GM19438 (cell line): Measurements from ENCODE around the gene WIPF1.
"Not testable (repeated sequence)": the region's sequence is repeated elsewhere in the genome, so short reads cannot be mapped to it uniquely, and the experiment has no call there.

Experiments used
- ATAC-seq: cut with Tn5 transposase; IDR thresholded peaks from one replicate; pipeline ENCODE4 v1.9.1; 2021; ENCODE audit warnings: low read depth; ENCODE audit not compliant: unreplicated experiment

WIPF1 gene

DNA sequence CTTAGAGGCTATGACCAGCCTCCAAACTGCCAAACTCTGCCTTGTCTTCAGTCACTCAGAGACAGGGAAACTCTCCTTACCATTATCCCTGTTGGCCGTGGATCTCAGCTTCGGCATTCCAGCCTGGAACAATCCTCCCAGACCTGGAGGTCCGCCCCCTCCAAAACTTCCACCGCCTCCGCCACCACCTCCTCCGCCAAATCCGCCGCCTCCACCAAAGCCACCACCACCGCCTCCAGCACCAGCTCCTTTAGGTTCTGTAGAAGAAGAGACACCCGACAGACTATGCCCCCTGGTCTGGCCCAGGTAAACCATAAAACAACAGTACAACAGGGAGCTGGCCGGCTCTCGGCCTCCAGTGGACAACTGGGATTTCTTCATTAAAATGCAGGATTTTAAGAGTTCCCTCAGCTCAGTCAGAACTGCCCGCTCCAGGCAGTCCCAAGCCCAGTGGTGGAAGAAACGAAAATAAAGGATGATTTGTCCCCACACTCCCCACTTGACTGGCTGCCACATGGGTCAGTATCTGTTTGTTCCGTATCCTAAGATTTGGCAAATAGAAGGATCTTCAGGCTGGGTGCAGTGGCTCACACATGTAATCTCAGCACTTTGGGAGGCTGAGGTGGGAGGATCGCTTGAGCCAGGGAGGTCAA, 22.4 kb downstream of the WIPF1 start:
- ATAC-seq = no peak

DNA sequence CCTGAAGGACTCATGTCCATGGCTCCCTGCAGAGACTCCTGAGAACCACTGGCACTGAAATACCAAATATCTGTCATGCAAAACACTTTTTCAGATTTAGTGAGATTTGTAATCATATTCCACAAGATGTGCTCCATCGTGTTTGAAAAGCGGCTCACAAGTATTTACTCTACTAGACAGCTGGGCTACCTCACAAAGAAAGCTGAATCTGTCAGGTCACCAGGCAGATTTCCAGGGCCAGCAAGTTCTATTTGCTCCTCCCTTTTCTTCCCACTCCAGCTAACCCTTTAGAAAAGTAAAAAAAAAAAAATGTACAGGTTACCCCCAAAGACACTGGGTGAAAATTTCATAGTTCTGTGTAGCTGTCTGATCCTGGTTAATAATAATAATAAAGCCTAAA, 22.9 kb downstream of the WIPF1 start:
- no peak for ATAC-seq

DNA sequence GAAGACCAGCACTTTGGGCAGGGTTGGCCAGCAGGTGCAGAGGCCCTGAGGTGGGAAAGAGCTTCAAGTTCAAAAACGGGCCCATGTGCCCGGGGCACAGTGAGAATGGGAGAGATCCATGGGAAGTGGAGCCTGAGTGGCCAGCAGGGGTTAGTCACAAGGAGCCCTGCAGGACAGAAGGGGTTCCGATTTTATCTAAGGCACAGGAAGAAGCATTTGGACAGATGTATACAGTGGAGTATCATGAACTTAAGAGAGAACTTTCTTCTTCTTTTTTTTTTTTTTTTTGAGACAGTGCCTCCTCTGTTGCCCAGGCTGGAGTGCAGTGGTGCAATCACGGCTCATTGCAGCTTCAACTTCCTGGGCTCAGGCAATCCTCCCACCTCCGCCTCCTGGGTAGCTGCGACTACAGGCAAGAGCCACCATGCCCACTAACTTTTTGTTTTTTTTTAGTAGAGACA, 24.0 kb downstream of the WIPF1 start:
- ATAC-seq = no peak

DNA sequence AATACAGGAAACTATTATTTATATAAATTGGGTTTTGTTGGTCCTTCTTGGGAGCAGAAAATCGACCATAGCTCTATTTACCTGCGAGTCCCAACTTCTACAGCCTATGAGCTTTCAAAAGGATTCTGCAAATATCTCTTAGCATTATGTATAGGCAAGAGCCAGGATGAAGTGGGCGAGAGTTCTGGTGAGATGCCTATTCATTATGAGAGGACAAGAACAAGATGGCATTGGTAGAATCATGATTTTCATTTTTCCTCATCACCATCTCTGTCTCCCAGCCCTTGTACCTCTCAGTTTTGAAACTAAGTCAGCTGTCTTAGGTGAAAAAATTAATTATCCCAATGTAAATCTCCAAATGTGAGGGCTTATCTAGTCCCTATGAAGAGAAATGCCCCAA, 25.0 kb downstream of the WIPF1 start:
- ATAC-seq = no peak

DNA sequence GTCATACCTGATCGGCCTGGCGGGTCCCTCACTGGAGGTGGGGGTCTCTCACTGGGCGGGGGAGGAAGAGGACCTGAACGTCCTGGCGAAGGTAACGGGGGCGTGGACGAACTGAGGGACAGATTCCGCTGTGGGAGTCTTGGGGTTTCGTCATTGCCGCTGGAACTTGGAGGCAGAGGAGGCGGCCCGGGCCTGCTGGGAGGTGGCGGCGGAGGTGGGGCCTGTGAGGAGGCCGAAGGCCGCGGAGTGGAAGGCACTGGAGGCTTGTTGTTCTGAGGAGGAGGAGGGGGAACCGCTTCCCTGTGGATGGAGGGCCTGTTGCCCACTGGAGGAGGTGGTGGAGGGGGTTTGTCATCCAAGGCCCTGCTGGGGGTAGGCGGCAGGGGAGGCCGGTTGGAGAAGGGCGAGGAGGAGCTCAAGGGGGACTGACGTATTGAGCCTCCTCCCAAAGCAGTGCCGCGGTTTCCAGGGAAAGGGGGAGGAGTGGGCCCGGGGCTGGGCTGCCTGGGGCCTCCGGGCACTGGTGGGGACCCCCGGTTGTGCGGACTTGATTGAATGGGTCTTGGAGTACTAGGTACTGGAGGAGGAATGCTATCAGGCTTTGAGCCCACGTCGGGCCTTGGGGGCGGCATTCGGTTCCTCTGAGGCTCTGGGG, 25.8 kb downstream of the WIPF1 start:
- ATAC-seq = no peak

DNA sequence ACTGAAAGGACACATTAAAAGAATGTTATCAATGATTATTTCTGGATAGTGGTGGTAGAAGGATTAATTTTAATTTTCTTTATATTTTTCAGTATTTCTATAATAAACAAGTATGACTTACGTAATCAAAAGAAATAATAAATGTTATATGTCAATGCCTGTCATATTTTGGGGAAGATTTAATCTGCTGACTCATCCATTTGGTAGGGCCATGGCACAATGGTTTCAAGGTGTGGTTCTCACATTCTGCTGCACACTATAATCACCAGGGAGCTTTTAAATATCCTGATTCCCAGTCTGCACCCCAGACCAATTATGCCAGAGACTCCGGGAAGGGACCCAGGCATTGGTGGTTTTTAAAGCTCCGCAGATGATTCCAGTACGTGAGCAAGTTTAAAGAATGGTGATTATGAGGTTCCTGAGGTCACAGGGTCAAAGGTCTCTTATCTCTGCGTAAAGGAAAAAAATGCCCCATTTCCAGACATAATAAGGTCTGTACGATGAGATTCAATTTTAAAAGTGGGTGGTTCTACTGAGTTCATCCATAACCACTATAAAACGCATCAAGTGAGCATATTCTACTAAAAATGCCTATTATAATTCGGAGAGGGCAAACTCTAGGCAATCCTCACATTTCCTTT, 27.2 kb downstream of the WIPF1 start:
- no peak for ATAC-seq

DNA sequence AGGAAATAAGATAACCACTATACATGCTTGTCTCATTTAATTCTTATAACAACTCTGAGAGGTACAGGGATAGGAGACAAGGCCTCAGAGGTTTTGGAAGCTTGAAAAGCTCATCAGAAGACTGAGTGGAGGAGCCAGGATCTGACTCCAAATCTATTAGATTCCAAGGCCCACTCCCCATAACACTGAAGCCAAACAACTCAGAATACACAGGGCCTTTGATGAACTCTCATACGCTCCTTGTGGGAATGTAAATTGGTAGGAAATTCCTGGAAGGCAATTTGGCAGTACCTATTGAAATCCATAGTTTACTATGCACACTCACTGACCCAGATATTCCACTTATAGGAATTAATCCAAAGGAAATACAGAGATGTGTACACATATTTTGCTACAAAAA, 27.9 kb downstream of the WIPF1 start:
- no peak for ATAC-seq

DNA sequence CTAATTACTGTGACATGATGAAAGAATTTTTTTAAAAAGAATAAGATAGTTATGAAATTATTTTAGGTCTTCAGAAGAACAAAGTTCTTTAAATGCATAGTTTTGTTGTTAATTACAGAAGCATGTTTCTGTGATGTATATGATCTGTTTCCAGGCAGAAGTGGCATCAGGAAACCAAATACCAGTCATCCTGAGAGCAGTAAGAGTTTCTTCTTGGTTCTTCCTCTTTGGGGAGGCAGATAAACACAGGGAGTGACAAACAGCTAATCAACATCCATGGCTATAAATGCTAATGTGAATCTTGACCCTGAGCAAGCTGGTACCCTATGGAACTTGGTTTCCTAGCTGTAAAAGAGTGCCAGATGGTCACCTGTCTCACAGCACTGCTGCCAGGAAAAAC, 29.2 kb downstream of the WIPF1 start:
- no peak for ATAC-seq

DNA sequence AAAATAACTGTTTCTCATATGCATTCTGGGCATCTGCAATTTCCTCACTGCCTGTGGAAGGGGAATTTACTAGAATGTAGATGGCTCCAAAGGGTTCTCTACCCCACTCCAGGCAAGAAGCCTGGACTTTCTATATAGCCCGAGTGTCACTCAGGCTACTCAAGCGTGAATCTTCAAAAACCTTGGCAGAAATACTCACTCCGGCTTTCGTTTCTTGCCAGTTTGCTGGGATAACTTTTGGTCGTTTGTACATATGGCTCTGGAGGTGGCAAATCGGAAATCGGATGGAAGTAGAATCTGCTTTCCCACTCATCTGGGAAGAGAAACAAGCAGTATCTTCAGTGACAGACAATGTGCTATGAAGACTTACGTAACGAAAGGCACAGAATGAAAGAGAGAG, 30.7 kb downstream of the WIPF1 start:
- no peak for ATAC-seq

DNA sequence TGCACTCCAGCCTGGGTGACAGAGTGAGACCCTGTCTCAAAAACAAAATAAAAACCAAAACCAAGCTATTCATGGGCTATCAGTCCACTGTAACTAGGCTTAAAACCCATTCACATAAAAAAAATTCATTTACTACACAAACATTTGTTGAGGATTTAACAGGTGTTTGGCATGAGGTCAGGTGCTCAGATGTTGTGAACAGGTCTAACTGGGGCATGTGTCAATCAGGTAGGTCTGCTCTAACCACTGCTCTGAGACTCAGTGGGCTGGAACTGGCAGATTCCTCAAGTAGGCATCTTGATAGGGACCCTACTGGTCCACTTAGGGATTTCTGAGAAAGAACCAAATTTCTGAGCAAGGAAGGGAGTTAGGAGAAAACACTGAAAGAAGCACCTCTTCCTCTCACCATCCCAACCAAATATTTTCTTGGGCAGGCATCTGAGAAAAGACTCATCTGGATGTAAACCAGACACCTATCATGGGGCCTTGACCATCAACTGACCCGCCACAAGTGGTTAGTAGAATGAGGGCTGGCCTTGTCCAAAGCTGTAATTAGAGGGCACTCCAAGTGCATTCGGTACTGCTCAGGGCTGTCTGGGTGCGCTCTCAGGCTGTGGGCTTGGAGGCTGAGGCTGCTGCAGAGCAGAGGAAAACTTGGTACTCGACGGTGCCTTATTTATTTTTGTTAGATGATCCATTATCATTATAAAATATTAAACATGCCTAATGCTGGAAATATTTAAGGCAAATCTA, 33.9 kb downstream of the WIPF1 start:
- ATAC-seq = no peak

DNA sequence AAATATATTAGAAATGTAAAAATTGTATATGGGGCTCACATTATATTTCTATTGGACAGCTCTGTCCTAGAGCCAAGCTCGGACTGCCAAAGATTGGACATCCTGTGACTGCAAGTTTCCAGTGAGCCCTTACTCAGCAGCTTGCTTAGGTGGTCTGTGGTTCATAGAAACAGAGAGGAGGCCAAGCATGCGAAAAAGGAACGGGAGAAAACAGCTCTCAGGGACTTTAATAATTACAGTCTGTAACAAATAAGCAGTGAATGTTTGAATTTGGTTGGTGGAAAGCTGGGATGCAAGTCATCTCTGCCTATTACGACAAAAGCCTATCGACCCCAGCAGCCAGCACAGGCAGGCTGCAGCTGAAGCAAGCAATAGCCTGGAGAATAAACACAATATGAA, 35.6 kb downstream of the WIPF1 start:
- ATAC-seq = no peak

DNA sequence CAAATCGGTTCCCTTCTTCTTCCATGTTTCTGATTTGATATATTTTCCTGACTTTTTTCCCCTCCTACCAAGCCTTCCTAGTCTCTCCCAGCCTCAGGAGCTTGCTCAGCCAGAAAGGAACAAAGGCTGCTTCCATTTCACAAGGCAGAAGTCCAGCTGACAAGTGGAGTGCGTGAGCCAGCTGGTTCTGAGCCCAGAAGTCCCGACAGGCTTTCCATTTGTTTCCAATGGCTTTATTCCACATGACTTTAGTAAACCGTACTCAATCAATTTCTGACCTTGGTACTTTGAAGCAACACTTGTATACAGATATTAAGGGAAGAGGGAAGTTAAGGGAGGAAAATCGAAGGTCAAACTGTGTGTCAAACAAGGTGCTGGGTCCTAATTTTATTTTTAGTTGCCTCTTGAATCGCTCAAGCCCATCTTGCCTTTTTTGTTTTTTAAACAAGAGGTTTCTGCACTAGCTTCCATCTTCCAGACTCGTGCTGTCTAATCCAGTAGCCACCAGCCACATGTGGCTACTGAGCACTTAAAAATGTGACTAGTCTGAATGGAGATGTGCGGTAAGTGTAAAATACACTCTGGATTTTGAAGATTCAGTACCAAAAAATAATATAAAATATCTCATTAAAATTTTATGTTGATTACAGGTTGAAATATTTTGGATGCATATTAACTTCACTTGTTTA, 36.2 kb downstream of the WIPF1 start:
- ATAC-seq = no peak

DNA sequence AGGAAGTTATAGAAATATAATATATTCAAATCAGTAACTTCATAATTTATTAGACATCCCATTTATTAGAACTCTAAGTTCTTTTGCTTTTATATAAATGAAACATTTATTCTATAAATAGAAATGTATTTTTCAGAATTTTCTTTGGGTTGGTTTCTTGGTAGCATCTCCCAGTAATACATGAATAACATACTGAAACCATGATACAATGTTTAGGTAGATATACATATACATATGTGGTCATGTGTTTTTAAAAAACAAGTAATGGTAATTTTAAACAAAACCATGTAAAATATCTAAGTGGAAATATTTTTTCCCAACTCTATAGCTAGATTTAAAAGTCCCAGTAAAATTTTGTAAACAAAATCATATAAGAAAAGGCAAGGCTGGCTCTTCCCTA, 36.9 kb downstream of the WIPF1 start:
- ATAC-seq = no peak

DNA sequence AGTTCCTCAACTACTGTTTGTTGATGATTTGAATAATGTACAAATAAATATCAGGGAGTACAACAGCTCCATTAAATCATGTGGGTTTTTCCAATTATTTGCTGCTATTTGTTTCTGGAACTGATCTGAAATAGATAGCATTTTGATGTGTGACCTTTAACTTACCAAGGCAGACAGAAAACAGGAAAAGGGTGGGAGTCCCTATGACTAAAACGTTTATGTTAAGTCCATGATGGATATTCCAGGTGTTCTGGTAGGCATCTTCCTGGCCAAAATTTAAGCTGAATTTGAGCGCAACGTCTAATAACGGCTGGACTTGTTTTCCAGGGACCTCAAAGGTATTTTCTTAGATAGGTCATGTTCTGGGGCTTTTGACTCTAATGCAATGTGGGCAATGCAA, 41.6 kb downstream of the WIPF1 start:
- ATAC-seq = no peak

DNA sequence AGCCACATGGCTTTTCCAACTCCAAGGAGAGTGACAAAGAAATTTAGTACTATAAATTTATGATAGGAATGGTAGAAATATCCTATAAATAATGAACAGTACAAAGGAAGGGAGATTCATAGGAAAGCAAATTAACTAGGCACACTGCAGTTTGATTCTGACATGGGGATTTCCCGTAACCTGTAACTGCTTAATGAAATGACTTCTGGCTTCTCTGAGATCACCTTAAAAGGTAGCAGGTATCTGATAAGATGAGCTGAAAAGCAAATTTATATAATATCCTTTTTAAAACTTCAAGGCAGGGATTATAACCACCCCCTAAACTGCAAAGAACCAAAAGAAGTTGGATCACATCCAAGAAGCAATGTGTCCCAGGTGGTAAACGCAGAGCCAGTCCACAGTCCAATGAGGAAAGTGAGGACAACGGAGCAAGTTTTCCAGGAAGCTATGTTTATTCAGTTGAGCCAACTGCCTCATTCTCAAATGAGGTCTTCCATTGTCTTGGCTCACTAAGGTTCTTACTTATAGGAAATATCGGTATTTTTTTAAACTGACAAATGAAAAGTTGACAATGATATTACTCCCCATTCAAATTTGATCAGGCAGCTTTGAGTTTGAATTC, 43.0 kb downstream of the WIPF1 start:
- no peak for ATAC-seq

DNA sequence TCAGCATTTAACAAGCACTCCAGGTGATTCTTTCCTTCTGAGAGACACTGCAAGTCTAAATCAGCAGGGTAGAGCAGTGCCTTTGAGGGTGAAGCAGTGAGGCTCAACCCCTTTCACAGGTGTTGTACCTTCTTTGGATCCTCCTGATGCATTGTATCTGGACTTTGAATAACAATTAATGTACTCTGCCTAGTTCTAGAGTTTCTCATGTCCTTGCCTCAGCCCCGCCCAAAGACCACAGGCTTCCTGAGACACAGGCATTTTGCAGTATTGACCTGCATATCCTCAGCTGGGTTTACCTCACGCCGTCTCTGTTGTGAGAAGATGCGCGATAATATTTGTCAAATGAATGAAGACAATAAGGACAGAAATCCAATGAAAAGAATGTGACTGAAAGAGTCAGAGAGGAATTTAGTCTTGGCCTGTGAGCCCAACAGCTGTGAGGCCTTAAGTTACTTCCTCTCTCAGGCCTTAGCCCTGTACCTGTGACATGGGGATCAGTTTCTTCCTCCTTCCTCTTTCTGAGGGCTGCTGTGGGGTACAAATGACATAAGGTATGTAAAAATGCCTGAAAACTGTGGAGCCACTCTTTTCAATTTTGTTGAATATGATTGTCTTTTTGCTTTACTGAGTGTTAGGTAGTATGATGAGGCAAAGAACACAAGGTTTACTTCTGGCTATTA, 43.7 kb downstream of the WIPF1 start:
- ATAC-seq = no peak

DNA sequence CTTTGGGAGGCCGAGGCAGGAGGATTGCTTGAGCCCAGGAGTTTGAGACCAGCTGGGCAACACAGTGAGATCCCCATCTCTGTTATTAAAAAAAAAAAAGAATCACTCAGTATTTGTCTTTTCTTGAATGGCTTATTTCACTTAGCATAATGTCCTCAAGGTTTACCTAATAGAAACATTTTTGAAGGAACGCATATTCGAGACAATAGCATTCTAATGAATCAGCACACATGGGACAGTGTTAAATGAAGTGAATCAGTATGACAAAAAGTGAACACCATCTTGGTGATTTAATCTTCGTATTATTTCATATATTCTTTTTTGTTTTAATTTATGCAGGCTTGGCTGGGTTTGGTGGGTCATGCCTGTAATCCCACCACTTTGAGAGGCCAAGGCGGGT, 44.7 kb downstream of the WIPF1 start:
- no peak for ATAC-seq

DNA sequence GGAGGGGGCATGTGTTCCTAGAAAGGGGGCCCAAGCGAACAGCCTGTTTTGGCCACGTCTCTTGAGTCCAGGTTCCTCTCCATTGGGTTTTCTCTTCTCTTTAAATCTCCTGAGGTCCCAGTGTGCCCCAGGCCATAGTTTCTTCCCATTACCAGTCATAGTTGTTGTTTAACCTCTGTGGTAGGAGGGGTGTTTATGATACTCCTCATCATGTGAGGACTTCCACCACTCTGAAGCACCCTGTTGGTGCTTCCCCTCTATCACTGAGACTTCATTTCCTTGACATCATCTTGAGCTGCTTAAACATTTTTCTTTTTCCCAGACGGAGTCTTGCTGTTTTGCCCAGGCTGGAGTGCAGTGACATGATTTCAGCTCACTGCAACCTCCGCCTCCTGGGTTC, 45.9 kb downstream of the WIPF1 start:
- ATAC-seq = no peak

DNA sequence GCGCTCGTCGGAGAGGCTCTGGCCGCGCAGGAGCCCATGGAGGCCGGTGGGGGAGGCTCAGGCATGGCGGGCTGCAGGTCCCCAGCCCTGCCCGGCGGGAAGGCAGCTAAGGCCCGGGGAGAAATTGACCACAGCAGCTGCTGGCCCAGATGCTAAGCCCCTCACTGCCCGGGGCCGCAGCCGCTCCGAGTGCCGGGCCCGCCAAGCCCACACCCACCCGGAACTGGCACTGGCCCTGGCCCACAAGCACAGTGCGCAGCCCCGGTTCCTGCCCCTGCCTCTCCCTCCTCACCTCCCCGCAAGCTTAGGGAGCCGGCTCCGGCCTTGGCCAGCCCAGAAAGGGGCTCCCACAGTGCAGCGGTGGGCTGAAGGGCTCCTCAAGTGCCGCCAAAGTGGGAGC, 49.0 kb downstream of the WIPF1 start:
- ATAC-seq = not testable (repeated sequence)

DNA sequence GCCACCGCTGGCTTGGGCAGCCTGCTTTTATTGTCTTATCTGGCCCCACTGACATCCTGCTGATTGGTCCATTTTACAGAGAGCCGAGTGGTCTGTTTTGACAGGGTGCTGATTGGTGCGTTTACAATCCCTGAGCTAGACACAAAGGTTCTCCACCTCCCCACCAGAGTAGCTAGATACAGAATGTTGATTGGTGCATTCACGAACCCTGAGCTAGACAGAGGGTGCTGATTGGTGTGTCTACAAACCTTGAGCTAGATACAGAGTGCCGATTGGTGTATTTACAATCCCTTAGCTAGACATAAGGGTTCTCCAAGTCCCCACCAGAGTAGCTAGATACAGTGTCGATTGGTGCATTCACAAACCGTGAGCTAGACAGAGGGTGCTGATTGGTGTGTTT, 49.6 kb downstream of the WIPF1 start:
- ATAC-seq = not testable (repeated sequence)
